ENCODE measurements around the gene SCTR. TPM values are rescaled to one million over a fixed set of nuclear protein-coding genes. Genes with fewer than 3 reads are reported as not detected.

SCTR gene
- total and polyA plus RNA-seq, 2 of the 8 experiments (the other 6 are each of a cell fraction or from before 2014, with no cell fraction given) = 0.15 TPM; not detected in 1

- TF ChIP-seq USF2 (IDR thresholded peaks at IDR 0.05; ENCODE audit: low read length) (peak; percentile 66), TCF12 (IDR thresholded peaks at IDR 0.05; ENCODE audit: low read depth, low read length) (peak; percentile 81; the same call in 1 of the 2 replicates)
Observed at GRCh38 chr2:119475225-119475856, 48.9 kb downstream of the SCTR start (continued).

Measured in H1 (cell line).